ENCODE results near the gene NTN4.

Gene NTN4

DNA sequence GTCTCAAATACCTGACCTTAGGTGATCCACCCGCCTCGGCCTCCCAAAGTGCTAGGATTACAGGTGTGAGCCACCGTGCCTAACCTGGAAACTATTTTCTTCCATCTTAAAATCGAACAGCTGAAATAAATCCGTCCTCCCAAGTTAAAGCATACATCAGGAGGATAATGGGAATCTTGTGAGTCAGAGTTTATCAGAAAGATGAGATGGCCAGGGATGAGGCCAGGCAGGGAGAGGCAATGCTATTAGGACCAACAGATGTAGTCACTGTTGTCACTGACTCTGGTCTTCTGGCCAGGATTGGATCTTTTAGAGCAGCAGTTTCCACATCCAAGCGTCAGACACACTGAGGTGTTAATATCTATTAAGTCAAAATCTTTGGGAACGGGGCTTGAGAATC, 177.5 kb downstream of the NTN4 start:
- Histone ChIP-seq H3K9me3 (ENCODE audit: low read length) (no peaks in the 10 kb centered on the region), H3K27ac (ENCODE audit: low read depth, low read length) (no peak overlapping the region), H3K9ac (ENCODE audit: low read length) (no peak overlapping the region)

DNA sequence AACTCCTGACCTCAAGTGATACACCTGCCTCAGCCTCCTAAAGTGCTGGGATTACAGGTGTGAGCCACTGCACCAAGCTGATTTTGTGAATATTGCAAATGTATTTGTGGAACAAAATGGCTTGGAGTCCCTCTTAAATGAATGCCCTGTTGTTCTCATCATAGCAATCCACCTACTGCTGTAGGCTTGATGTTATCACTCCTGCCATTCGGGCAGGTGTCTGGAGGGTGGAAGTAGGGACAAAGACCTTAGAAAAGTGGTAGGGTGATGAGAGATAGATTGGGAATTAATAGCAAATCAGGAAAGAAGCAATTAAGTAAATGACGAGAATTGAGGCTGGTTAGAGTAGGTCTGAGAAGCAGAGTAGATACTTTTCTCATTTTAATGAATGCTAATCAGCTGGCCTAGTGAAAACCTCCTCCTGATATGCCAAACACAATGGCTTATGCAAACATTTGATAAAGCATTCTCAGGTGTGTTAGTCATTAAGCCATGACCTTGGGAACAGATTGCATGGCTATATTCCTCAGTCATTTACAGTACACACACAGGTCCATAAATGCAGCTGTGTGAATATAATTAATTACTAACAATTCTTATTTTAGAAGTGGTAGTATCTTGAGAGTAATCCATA, 178.8 kb downstream of the NTN4 start:
- Histone ChIP-seq H3K4me3 (ENCODE audit: low read depth in 1 of 2, low read length in 2 of 2) (no peak overlapping the region), H3K36me3 (ENCODE audit: insufficient read depth, low read length) (no peaks in the 10 kb centered on the region), H3K9me3 (ENCODE audit: low read length) (no peaks in the 10 kb centered on the region), H3K27me3 (ENCODE audit: control insufficient read depth in 1 of 2, insufficient read depth in 2 of 2, low read length in 2 of 2) (no peaks in the 10 kb centered on the region), H3K27ac (ENCODE audit: low read depth, low read length) (no peak overlapping the region), H3K9ac (ENCODE audit: low read length) (no peak overlapping the region), H3K4me1 (ENCODE audit: insufficient read depth, low read length) (no peaks in the 10 kb centered on the region)

More for the DNA sequence above, 177.5 kb downstream of the NTN4 start:
- H3K4me3 ChIP-seq (ENCODE audit: low read depth in 1 of 2, low read length in 2 of 2) = no peak overlapping the region
- no peaks in the 10 kb centered on the region for H3K27me3 ChIP-seq (ENCODE audit: control insufficient read depth in 1 of 2, insufficient read depth in 2 of 2, low read length in 2 of 2)
- no peaks in the 10 kb centered on the region for H3K4me1 ChIP-seq (ENCODE audit: insufficient read depth, low read length)
- H3K36me3 ChIP-seq (ENCODE audit: insufficient read depth, low read length) = no peaks in the 10 kb centered on the region

DNA sequence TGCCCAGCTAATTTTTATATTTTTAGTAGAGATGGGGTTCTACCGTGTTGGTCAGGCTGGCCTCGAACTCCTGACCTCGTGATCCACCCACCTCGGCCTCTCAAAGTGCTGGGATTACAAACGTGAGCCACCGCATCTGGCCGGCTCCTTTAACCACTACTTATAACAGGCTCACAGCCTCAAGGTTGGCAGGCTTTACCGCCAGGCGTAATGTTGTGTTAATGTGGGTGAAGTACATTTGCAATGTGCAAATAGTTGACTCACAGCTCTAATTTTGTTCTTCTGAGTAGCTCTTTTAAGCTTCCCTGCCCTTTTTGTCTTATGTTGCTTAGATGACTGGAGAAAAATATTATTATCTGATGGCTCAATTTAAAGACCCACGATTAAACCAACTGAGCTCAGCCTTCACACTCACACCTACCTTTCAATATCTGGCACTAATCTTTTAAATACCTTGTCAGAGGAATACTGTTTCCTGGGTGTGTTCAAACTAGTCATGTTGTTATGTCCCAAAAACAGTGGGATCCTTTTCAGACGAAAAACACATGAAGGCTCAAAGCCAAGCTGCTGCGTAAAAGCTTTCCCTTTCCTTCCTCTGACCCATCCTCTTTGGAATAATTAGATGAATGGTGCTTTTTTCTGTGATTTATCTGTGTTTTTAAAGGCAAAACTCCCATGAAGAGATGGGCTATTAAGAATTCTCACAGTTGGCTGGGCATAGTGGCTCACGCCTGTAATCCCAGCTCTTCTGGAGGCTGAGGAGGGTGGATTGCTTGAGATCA, 182.1 kb downstream of the NTN4 start:
- no peak overlapping the region for H3K27ac ChIP-seq (ENCODE audit: low read depth, low read length)
- H3K27me3 ChIP-seq (ENCODE audit: control insufficient read depth in 1 of 2, insufficient read depth in 2 of 2, low read length in 2 of 2) = no peaks in the 10 kb centered on the region
- H3K4me1 ChIP-seq (ENCODE audit: insufficient read depth, low read length) = no peaks in the 10 kb centered on the region
- no peaks in the 10 kb centered on the region for H3K9me3 ChIP-seq (ENCODE audit: low read length)
- H3K36me3 ChIP-seq (ENCODE audit: insufficient read depth, low read length) = no peaks in the 10 kb centered on the region
- H3K4me3 ChIP-seq (ENCODE audit: low read depth in 1 of 2, low read length in 2 of 2) = no peak overlapping the region
- no peak overlapping the region for H3K9ac ChIP-seq (ENCODE audit: low read length)

All from muscle layer of colon (tissue), 2 donors.